Fibroblast of lung (primary cell): ENCODE measurements around the gene ATP1B2.
A peak's percentile ranks its signal among the peaks of the same experiment; 100 is the strongest.

ENCODE experiments used
- CTCF ChIP-seq, 2 donors: IDR thresholded peaks in 1 of 2; conservative IDR thresholded peaks in 1 of 2; 1 replicate in 1 of 2; 2 replicates in 1 of 2; pipeline ENCODE4 v1.5.1; 2011 to 2012; ENCODE audit warnings: low read length in 2 of 2, control low read depth in 1 of 2, inconsistent platforms in 1 of 2, low read depth in 1 of 2, mild to moderate bottlenecking in 1 of 2
- EZH2 ChIP-seq: IDR thresholded peaks from 2 replicates; pipeline ENCODE4 v1.5.1; 2012; ENCODE audit warnings: low read length, control low read depth, mild to moderate bottlenecking; ENCODE audit errors: missing control alignments

- peak; percentile 93 for TF ChIP-seq EZH2
- no peak for TF ChIP-seq CTCF (conservative IDR thresholded peaks at IDR 0.05 in 1 of 2, IDR thresholded peaks at IDR 0.05 in 1 of 2; ENCODE audit: low read depth in 1 of 2, low read length in 2 of 2)
Measured at GRCh38 chr17:7704601-7705268, 54.0 kb downstream of the ATP1B2 start, which contains the start of gene EFNB3.
